Measurements from ENCODE around the gene ZCCHC17.

Gene ZCCHC17

GRCh38 chr1:31396633-31397351, 100.0 kb downstream of the ZCCHC17 start:
- peak; percentile 62 for DNase-seq

GRCh38 chr1:31397360-31398095, 100.7 kb downstream of the ZCCHC17 start:
- peak; percentile 62 for DNase-seq

- DNase-seq: no peak
Measured at GRCh38 chr1:31398246-31398645, 101.4 kb downstream of the ZCCHC17 start.

- no peak for DNase-seq
Measured at GRCh38 chr1:31399976-31400375, 103.1 kb downstream of the ZCCHC17 start.

- DNase-seq: no peak
Measured at GRCh38 chr1:31400393-31400792, 103.6 kb downstream of the ZCCHC17 start.

GRCh38 chr1:31401241-31401640, 104.4 kb downstream of the ZCCHC17 start:
- no peak for DNase-seq

- no peak for DNase-seq
Measured at GRCh38 chr1:31405578-31406245, 108.9 kb downstream of the ZCCHC17 start.

GRCh38 chr1:31407029-31407626, 110.3 kb downstream of the ZCCHC17 start:
- DNase-seq: no peak

GRCh38 chr1:31408788-31409318, 112.0 kb downstream of the ZCCHC17 start:
- DNase-seq: no peak

- no peak for DNase-seq
Measured at GRCh38 chr1:31409946-31410858, 113.4 kb downstream of the ZCCHC17 start.

GRCh38 chr1:31410871-31411270, 114.0 kb downstream of the ZCCHC17 start:
- DNase-seq: no peak

- no peak for DNase-seq
Measured at GRCh38 chr1:31412205-31412604, 115.4 kb downstream of the ZCCHC17 start.

GRCh38 chr1:31412732-31413404, 116.0 kb downstream of the ZCCHC17 start, which contains the start of gene SERINC2:
Gene SERINC2, plus strand, starts transcription at chr1:31413213. Its CDS starts 53 bp downstream, at chr1:31413266.
- no peak for DNase-seq

GRCh38 chr1:31413405-31414001, 116.7 kb downstream of the ZCCHC17 start:
- DNase-seq: peak; percentile 17
